ENCODE results near the gene TCF7. TPM values are rescaled to one million over a fixed set of nuclear protein-coding genes. Genes with fewer than 3 reads are reported as not detected.

The TCF7 gene
- polyA plus RNA-seq, 6 donors from 2014 or later = 0.34 to 3.7 (median 2.4) TPM

DNA sequence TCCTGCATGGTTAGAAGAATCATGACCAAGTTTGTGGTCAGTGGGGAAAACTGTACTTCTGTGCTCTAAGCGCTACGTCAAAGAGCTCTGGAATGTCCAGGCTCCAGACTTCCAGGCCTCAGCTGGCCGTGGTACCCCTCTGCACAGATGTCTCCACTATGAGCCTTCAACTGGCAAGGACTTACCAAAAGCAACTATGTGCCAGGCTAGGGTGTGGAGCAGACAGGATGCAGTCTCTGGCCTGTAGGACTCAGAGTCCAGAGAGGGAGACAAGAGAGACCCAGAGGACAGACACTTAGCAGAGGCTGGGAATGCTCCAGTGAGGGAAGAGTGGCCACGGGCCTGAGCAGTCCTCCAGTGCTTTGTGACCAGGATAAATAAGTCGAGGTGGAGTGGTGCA, 31.0 kb upstream of the TCF7 start:
- H3K4me3 Mint-ChIP-seq = no peak overlapping the region
- H3K27ac Mint-ChIP-seq = peak overlapping the region in 1 of 6 donors; percentile 47
- no peak for DNase-seq
- H3K36me3 Mint-ChIP-seq = no peaks in the 10 kb centered on the region
- H3K9me3 Mint-ChIP-seq = no peaks in the 10 kb centered on the region
- ATAC-seq (ENCODE audit: low read depth in 2 of 2) = no peak
- peaks cover 0 to 3% (median 0%) of the 10 kb centered on the region in 3 donors for H3K4me1 Mint-ChIP-seq
- peaks cover 0 to 5% (median 0%) of the 10 kb centered on the region in 3 donors for H3K27me3 Mint-ChIP-seq

DNA sequence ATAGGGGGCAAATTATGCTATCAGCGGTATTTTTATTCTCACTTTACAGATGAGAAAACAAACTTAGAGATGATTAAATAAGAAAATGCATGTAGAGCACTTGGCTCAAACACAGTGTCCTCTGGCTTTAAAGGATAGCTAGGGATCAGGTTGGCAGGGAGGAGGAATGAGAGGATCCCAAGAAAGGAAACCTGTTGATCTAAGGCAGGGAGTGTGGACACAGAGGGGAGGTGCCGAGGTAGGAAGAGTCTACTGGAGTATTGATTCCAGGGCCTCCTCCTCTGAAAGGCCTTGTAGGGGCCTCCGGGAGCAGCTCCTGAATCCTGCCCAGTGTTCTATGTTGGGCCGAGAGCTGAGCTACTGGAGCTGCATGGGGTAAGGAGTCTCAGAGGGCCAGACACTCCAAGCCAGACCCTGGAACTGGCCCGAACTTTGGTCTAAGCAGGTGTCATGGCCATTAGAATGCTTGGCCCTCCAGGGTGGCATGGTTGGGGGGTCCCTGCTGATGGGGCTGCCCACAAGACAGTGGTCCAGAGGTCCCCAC, 30.4 kb upstream of the TCF7 start:
- Mint-ChIP-seq H3K9me3 (no peaks in the 10 kb centered on the region), H3K4me3 (no peak overlapping the region), H3K36me3 (no peaks in the 10 kb centered on the region), H3K27ac (peak overlapping the region in 1 of 6 donors; percentile 22), H3K27me3 (peaks cover 0 to 5% (median 0%) of the 10 kb centered on the region in 3 donors), H3K4me1 (peaks cover 0 to 3% (median 0%) of the 10 kb centered on the region in 3 donors)
- DNase-seq (no peak), ATAC-seq (ENCODE audit: low read depth in 2 of 2) (no peak)

- ATAC-seq (ENCODE audit: low read depth in 2 of 2) (no peak), DNase-seq (no peak)
- H3K27me3 Mint-ChIP-seq = peaks cover 0 to 5% (median 0%) of the 10 kb centered on the region in 3 donors
- no peak overlapping the region for H3K4me3 Mint-ChIP-seq
- peaks cover 0 to 3% (median 3%) of the 10 kb centered on the region in 3 donors for H3K4me1 Mint-ChIP-seq
- no peaks in the 10 kb centered on the region for H3K9me3 Mint-ChIP-seq
- H3K27ac Mint-ChIP-seq = no peak overlapping the region
- no peaks in the 10 kb centered on the region for H3K36me3 Mint-ChIP-seq
These were observed 29.9 kb upstream of the TCF7 start for GRCh38 chr5:134084570-134084969.

DNA sequence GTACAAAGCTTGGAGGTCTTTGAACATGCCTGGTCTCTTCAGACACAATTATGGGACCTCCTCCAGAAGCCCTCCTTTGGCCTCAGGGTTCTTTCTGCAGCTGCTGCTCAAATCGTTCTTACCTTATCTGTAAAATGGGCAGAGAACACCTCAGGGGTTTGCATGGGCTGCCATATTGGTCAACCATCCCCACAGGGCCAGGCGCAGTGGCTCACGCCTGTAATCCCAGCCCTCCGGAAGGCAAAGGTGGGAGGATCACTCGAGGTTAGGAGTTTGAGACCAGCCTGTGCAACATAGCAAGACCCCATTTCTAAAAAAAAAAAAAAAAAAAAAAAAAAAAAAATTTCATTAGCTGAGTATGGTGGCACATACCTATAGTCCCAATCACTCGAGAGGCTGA, 29.1 kb upstream of the TCF7 start:
- Mint-ChIP-seq H3K4me3 (no peak overlapping the region), H3K27me3 (peaks cover 0 to 5% (median 0%) of the 10 kb centered on the region in 3 donors), H3K4me1 (peaks cover 6 to 11% (median 9%) of the 10 kb centered on the region in 3 donors), H3K27ac (no peak overlapping the region), H3K9me3 (no peaks in the 10 kb centered on the region), H3K36me3 (no peaks in the 10 kb centered on the region)
- ATAC-seq (ENCODE audit: low read depth in 2 of 2) (no peak), DNase-seq (no peak)

DNA sequence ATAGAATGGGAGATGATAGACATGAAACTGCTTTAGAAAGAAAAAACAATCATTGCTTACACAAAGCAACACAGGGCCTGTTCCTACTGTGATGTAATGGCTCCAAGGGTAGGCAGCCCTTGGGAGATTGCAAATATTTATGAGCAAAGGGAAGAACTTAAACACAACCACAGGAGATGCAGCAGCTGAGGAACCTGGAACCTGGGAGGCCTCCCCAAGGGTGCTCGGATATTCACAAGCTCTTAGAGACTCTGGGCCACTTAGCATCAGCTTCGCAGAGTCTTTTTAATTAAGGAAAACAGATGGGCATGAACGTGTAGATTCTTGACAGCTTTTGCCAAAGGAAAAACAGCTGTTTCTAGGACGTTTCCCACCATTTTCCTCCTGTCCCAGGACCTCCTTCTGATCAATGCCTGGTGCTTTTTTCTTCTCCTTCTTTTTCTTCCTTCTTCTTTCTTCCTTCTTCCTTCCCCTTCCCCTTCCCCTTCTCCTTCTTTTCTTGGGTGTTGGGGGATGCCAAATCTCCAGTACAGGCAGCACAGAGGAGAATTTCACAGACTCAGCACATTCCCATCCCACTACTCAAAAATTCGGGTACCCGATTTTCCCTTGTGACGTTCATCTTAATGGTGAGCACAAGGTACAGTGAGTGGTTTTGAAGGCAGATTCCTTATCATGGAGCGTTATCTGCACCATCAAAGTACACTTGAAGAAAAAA, 28.1 kb upstream of the TCF7 start:
- ATAC-seq (ENCODE audit: low read depth in 2 of 2) = no peak
- H3K27ac Mint-ChIP-seq = peak overlapping the region in 1 of 6 donors; percentile 81

GRCh38 chr5:134086943-134087305, 27.6 kb upstream of the TCF7 start:
- Mint-ChIP-seq H3K4me1 (peaks cover 18 to 27% (median 22%) of the 10 kb centered on the region in 3 donors), H3K4me3 (no peak overlapping the region), H3K27ac (no peak overlapping the region), H3K36me3 (no peaks in the 10 kb centered on the region), H3K27me3 (peaks cover 0 to 5% (median 0%) of the 10 kb centered on the region in 3 donors), H3K9me3 (no peaks in the 10 kb centered on the region)
- DNase-seq (no peak), ATAC-seq (ENCODE audit: low read depth in 2 of 2) (no peak)

More for the DNA sequence above, 28.1 kb upstream of the TCF7 start:
- Mint-ChIP-seq H3K9me3 (no peaks in the 10 kb centered on the region), H3K4me3 (no peak overlapping the region), H3K27me3 (peaks cover 0 to 5% (median 0%) of the 10 kb centered on the region in 3 donors), H3K4me1 (peaks cover 16 to 21% (median 19%) of the 10 kb centered on the region in 3 donors), H3K36me3 (no peaks in the 10 kb centered on the region)
- DNase-seq = no peak

DNA sequence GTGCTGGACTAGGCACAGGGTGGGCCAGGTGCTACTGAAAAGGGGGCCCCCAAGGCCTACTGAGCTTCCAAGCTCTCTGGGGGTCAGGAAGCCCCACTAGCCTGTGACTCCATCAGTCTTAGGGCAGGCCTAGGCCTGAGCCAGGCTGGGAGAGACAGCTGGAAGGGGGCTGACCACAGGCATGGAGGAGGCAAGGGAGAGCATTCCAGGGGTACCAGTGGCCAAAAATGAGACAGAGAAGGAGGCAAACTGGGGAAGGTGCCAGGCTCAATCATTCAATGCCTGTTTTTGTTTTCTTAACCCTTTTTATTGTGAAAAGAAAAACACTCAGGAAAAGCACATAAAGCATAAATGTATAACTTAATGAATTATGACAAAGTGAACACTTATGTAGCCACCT, 26.2 kb upstream of the TCF7 start:
- ATAC-seq (ENCODE audit: low read depth in 2 of 2) = no peak
- H3K27ac Mint-ChIP-seq = peak overlapping the region in 1 of 6 donors; percentile 49
- no peak for DNase-seq
- peaks cover 0 to 5% (median 0%) of the 10 kb centered on the region in 3 donors for H3K27me3 Mint-ChIP-seq
- no peaks in the 10 kb centered on the region for H3K9me3 Mint-ChIP-seq
- no peak overlapping the region for H3K4me3 Mint-ChIP-seq
- peaks cover 22 to 30% (median 22%) of the 10 kb centered on the region in 3 donors for H3K4me1 Mint-ChIP-seq
- no peaks in the 10 kb centered on the region for H3K36me3 Mint-ChIP-seq

- H3K36me3 Mint-ChIP-seq = no peaks in the 10 kb centered on the region
- H3K27ac Mint-ChIP-seq = no peak overlapping the region
- H3K27me3 Mint-ChIP-seq = no peaks in the 10 kb centered on the region
- DNase-seq = no peak
- H3K4me1 Mint-ChIP-seq = peaks cover 22 to 30% (median 22%) of the 10 kb centered on the region in 3 donors
- H3K9me3 Mint-ChIP-seq = no peaks in the 10 kb centered on the region
- H3K4me3 Mint-ChIP-seq = peak overlapping the region in 3 of 8 donors; percentile 10 to 75 (median 47)
- no peak for ATAC-seq (ENCODE audit: low read depth in 2 of 2)
These were observed 25.4 kb upstream of the TCF7 start for GRCh38 chr5:134088994-134089560.

GRCh38 chr5:134090522-134090921, 24.0 kb upstream of the TCF7 start:
- Mint-ChIP-seq H3K27ac (peak overlapping the region; percentile 2 to 92 (median 76)), H3K36me3 (no peaks in the 10 kb centered on the region), H3K27me3 (no peaks in the 10 kb centered on the region), H3K9me3 (no peaks in the 10 kb centered on the region), H3K4me3 (peak overlapping the region; percentile 40 to 88 (median 64)), H3K4me1 (peaks cover 22 to 30% (median 22%) of the 10 kb centered on the region in 3 donors)
- DNase-seq (no peak), ATAC-seq (ENCODE audit: low read depth in 2 of 2) (peak in 1 of 2 donors; percentile 32)

DNA sequence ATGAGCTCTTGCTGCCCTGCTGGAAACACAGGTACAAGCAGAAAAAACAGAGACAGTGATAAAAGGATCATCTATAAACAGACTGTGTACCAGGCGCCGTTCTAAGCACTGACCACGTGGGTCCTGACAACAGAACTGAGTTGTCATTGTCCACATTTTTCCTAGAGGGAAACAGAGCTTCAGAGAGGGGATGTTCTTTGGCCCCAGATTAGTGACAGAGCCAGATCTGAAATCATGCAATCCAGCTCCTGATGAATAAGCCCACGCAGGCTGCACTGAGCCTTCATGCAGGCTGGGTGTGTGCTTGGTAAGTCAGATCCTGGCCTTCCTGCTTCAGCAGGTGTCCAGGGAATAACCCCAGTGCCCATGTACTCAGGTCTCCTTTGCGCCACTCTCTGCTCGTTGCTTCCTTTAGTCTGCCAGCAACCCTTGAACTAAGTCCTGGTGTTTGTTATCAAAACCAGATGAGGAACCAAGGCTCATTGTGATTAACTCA, 22.8 kb upstream of the TCF7 start:
- Mint-ChIP-seq H3K9me3 (no peaks in the 10 kb centered on the region), H3K4me1 (peaks cover 19 to 30% (median 22%) of the 10 kb centered on the region in 3 donors), H3K4me3 (peak overlapping the region in 3 of 8 donors; percentile 17 to 65 (median 33)), H3K27ac (peak overlapping the region in 1 of 6 donors; percentile 2), H3K27me3 (no peaks in the 10 kb centered on the region), H3K36me3 (no peaks in the 10 kb centered on the region)
- DNase-seq (no peak), ATAC-seq (ENCODE audit: low read depth in 2 of 2) (no peak)

DNA sequence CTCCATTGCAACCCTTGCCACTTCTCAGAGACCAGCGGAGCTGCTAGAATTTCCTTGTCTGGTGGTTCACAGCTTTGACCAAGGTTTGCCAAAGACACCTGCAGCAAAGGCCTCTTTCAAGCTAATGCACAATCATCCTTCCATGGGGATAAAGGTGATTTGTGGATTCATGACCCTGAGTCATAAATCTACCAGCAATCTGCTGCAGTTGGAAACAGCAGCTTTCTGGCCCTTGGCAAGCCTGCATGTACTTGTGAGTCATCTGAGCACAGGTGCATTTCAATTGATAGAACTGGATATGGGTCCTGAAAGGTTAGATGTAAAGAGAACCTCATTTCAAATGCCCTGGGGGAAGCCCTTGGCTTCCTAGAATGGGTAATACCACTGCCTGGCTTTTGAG, 21.6 kb upstream of the TCF7 start:
- peak overlapping the region in 1 of 8 donors; percentile 59 for H3K4me3 Mint-ChIP-seq
- DNase-seq (no peak), ATAC-seq (ENCODE audit: low read depth in 2 of 2) (no peak)
- H3K27me3 Mint-ChIP-seq = no peaks in the 10 kb centered on the region
- H3K9me3 Mint-ChIP-seq = no peaks in the 10 kb centered on the region
- peaks cover 19 to 30% (median 22%) of the 10 kb centered on the region in 3 donors for H3K4me1 Mint-ChIP-seq
- H3K36me3 Mint-ChIP-seq = no peaks in the 10 kb centered on the region
- H3K27ac Mint-ChIP-seq = peak overlapping the region in 1 of 6 donors; percentile 25

DNA sequence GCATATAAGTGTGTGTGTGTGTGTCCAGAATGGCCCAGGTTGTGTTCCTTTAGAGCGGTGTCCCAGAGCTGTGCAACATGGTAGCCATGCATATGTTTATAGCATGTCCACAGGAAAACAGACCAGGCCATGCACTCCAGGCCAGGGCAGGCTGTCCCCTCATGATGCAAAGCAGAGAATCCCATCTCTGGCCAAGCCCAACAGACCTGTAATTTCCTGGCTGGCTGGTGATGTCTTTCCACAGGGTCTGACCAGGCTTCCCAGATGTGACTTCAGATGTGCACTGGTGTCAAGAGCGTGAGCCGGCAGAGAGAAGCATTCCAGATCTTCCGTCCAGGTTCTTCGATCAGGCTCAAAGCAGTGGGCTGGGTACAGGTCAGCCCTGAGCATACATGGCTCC, 21.1 kb upstream of the TCF7 start:
- H3K36me3 Mint-ChIP-seq = no peaks in the 10 kb centered on the region
- H3K4me3 Mint-ChIP-seq = no peak overlapping the region
- DNase-seq = no peak
- no peaks in the 10 kb centered on the region for H3K9me3 Mint-ChIP-seq
- ATAC-seq (ENCODE audit: low read depth in 2 of 2) = no peak
- no peaks in the 10 kb centered on the region for H3K27me3 Mint-ChIP-seq
- H3K4me1 Mint-ChIP-seq = peaks cover 19 to 32% (median 22%) of the 10 kb centered on the region in 3 donors
- H3K27ac Mint-ChIP-seq = peak overlapping the region in 1 of 6 donors; percentile 63

- ATAC-seq (ENCODE audit: low read depth in 2 of 2) = no peak
These were observed 19.2 kb upstream of the TCF7 start for GRCh38 chr5:134095293-134095692.

More at GRCh38 chr5:134095293-134095692, 19.2 kb upstream of the TCF7 start:
- no peak for DNase-seq
- H3K9me3 Mint-ChIP-seq = no peaks in the 10 kb centered on the region
- no peaks in the 10 kb centered on the region for H3K27me3 Mint-ChIP-seq
- peaks cover 19 to 42% (median 33%) of the 10 kb centered on the region in 3 donors for H3K4me1 Mint-ChIP-seq
- H3K36me3 Mint-ChIP-seq = no peaks in the 10 kb centered on the region
- H3K27ac Mint-ChIP-seq = peak overlapping the region in 1 of 6 donors; percentile 11
- H3K4me3 Mint-ChIP-seq = no peak overlapping the region
